Mucosa of gallbladder (tissue), 1 donor: ENCODE measurements around the gene TMEM114. TPM values are rescaled to one million over a fixed set of nuclear protein-coding genes. Genes with fewer than 3 reads are reported as not detected.

ENCODE experiments used
- DNase-seq: peaks from one replicate; pipeline ENCODE4 v3.0.0-alpha.2; 2020; ENCODE audit warnings: low spot score
- total RNA-seq: library from RNA; stranded (reverse); gene quantifications from one replicate; pipeline ENCODE4 v1.2.1, GENCODE V29; 2021
- donor health status: DM: no; HTN: no; CAD: no.

Gene TMEM114
- total RNA-seq, 1 donor from 2014 or later: not detected

GRCh38 chr16:8611886-8612600 is 21.7 kb upstream of the TMEM114 start:
- no peak for DNase-seq

GRCh38 chr16:8611122-8611521 is 20.8 kb upstream of the TMEM114 start:
- DNase-seq: no peak

- no peak for DNase-seq
These were observed 16.9 kb upstream of the TMEM114 start for GRCh38 chr16:8607214-8607613.

- DNase-seq: no peak
These were observed 15.2 kb upstream of the TMEM114 start for GRCh38 chr16:8605554-8605953.

- DNase-seq: no peak
These were observed 9.9 kb upstream of the TMEM114 start for GRCh38 chr16:8600144-8600775.

GRCh38 chr16:8596581-8596980 is 6.3 kb upstream of the TMEM114 start:
- DNase-seq: no peak

- DNase-seq: no peak
These were observed 5.5 kb upstream of the TMEM114 start for GRCh38 chr16:8595783-8596182.

GRCh38 chr16:8594149-8594666 is 3.9 kb upstream of the TMEM114 start:
- no peak for DNase-seq

- DNase-seq: no peak
These were observed 1.1 kb upstream of the TMEM114 start for GRCh38 chr16:8591451-8591850.

GRCh38 chr16:8590811-8591210 is 500 bp upstream of the TMEM114 start:
- no peak for DNase-seq

- no peak for DNase-seq
These were observed 1.0 kb downstream of the TMEM114 start for GRCh38 chr16:8589057-8589899.

GRCh38 chr16:8588682-8589056 is 1.6 kb downstream of the TMEM114 start:
- DNase-seq: no peak

GRCh38 chr16:8587065-8587464 is 3.2 kb downstream of the TMEM114 start:
- DNase-seq: no peak

GRCh38 chr16:8585857-8586256 is 4.5 kb downstream of the TMEM114 start:
- DNase-seq: no peak

- DNase-seq: no peak
These were observed 5.3 kb downstream of the TMEM114 start for GRCh38 chr16:8585041-8585440.

GRCh38 chr16:8583732-8584131 is 6.6 kb downstream of the TMEM114 start:
- DNase-seq: no peak

GRCh38 chr16:8583199-8583598 is 7.1 kb downstream of the TMEM114 start:
- DNase-seq: no peak

GRCh38 chr16:8581831-8582580 is 8.3 kb downstream of the TMEM114 start:
- DNase-seq: peak; percentile 14

GRCh38 chr16:8579559-8579958 is 10.8 kb downstream of the TMEM114 start:
- DNase-seq: no peak

- no peak for DNase-seq
These were observed 12.5 kb downstream of the TMEM114 start for GRCh38 chr16:8577678-8578304.
